SHP77 (cell line): Measurements from ENCODE around the gene LOXL3.
A peak's percentile ranks its signal among the peaks of the same experiment; 100 is the strongest.
"Not testable (repeated sequence)": the region's sequence is repeated elsewhere in the genome, so short reads cannot be mapped to it uniquely, and the experiment has no call there.

ENCODE experiments used
- DNase-seq, 2 experiments: peaks; one replicate each; lab custom pipeline; 2025; lab: John Stamatoyannopoulos, UW

The LOXL3 gene

GRCh38 chr2:74488643-74489481 lies 64.9 kb downstream of the LOXL3 start:
- no peak for DNase-seq

GRCh38 chr2:74486141-74486540 lies 67.6 kb downstream of the LOXL3 start:
- no peak for DNase-seq

GRCh38 chr2:74483675-74484164 lies 70.0 kb downstream of the LOXL3 start:
- not testable (repeated sequence) for DNase-seq

- peak; percentile 94 to 95 for DNase-seq
These were observed 70.7 kb downstream of the LOXL3 start, which contains the start of the genes CCDC142 and TTC31 for GRCh38 chr2:74482801-74483674. TSS of gene CCDC142 (minus strand) at chr2:74482998. CDS start at chr2:74482837, 161 bp downstream. TSS of gene TTC31 (plus strand) at chr2:74483081. CDS start at chr2:74483096, 15 bp downstream.
